Astrocyte of the cerebellum (primary cell): ENCODE measurements around the gene PLEKHA3.

Experiments used
- DNase-seq: peaks from one replicate; pipeline ENCODE4 v3.0.0-alpha.2; 2011; ENCODE audit warnings: low read depth
- H3K4me3 ChIP-seq: 2 replicates; pipeline ENCODE4 v1.5.1; 2011; ENCODE audit warnings: mild to moderate bottlenecking, low read depth, low read length, moderate library complexity
- CTCF ChIP-seq: IDR thresholded peaks from 2 replicates; pipeline ENCODE4 v1.5.1; 2012; ENCODE audit warnings: low read length, low read depth, moderate library complexity, mild to moderate bottlenecking; ENCODE audit errors: missing control alignments
- in situ Hi-C: cut with HindIII; loops from 2 replicates; pipeline ENCODE4 v1.10.0; 2017; ENCODE audit warnings: low sequenced_read_pairs

PLEKHA3 gene

GRCh38 chr2:178480227-178481181, at the start of gene PLEKHA3:
TSS of gene PLEKHA3 (plus strand) at chr2:178480457. CDS start at chr2:178480870, 413 bp downstream.
- DNase-seq, result peak; percentile 81
- no peak for TF ChIP-seq CTCF
- in situ Hi-C loops, result no loop called here
- peak within 1 kb of the TSS; percentile 72 for H3K4me3 ChIP-seq

- no peak for TF ChIP-seq CTCF
- DNase-seq, result no peak
- in situ Hi-C loops, result no loop called here
- H3K4me3 ChIP-seq, result no peak overlapping the region
These were observed 43.6 kb upstream of the PLEKHA3 start for GRCh38 chr2:178436662-178437061.

GRCh38 chr2:178441426-178441825, 38.8 kb upstream of the PLEKHA3 start:
- no peak for DNase-seq

GRCh38 chr2:178448968-178449661, 31.1 kb upstream of the PLEKHA3 start:
- TF ChIP-seq CTCF, result no peak
- no peak for DNase-seq
- no peak overlapping the region for H3K4me3 ChIP-seq
- in situ Hi-C loops, result loop anchor here (10.0 kb wide), 1 partner anchor 56 kb away; no protein-coding TSS in a partner anchor

More at GRCh38 chr2:178441426-178441825, 38.8 kb upstream of the PLEKHA3 start:
- in situ Hi-C loops, result loop anchor here (10.0 kb wide), 1 partner anchor 63 kb away; no protein-coding TSS in a partner anchor
- TF ChIP-seq CTCF, result no peak
- H3K4me3 ChIP-seq, result no peak overlapping the region

GRCh38 chr2:178449700-178450523, 30.3 kb upstream of the PLEKHA3 start:
- DNase-seq, result no peak
- H3K4me3 ChIP-seq, result peak overlapping the region; percentile 78
- in situ Hi-C loops, result loop anchor here (10.0 kb wide), 1 partner anchor 55 kb away; no protein-coding TSS in a partner anchor
- no peak for TF ChIP-seq CTCF

GRCh38 chr2:178450524-178450773, 29.8 kb upstream of the PLEKHA3 start:
- in situ Hi-C loops, result no loop called here
- DNase-seq, result no peak
- H3K4me3 ChIP-seq, result peak overlapping the region; percentile 78
- TF ChIP-seq CTCF, result no peak
